GM12892 (cell line): Measurements from ENCODE around the gene OR52M1.

ENCODE experiments used
- DNase-seq: peaks from one replicate; pipeline ENCODE4 v3.0.0; 2011; ENCODE audit not compliant: insufficient read length
- FAIRE-seq: peaks from 2 replicates; lab custom pipeline; 2011; peaks lifted over from hg19 to GRCh38; lab: Jason Lieb, UNC
- POLR2A ChIP-seq: IDR thresholded peaks from 2 replicates; pipeline ENCODE4 v1.6.1; 2011; ENCODE audit warnings: low read depth, low read length, control low read depth
- POLR2AphosphoS5 ChIP-seq: IDR thresholded peaks from 2 replicates; pipeline ENCODE4 v1.6.1; 2011; ENCODE audit warnings: low read depth, low read length, control low read depth
- TAF1 ChIP-seq: IDR thresholded peaks from 2 replicates; pipeline ENCODE4 v1.6.1; 2011; ENCODE audit warnings: low read depth, mild to moderate bottlenecking, control low read depth, low read length, borderline replicate concordance

Gene OR52M1

DNA sequence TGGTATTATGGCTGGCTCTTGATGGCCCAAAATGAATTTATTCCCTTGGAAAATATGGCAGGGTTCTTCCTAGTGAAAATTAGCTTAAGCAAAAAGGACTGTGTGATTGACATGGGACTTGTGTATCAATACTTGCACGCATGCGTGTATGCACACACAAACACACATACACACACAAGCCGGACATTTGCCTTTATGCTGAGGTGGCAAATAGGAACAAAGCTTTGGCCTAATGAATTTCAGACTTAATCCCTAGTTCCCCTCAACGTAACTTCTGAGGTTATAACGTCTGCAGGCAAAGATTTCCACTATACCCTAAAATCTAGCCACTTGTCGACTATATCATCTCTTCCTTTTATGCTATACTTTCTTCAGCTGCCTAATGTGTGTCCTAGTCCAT is 33.6 kb downstream of the OR52M1 start:
- TF ChIP-seq POLR2A, result no peak
- TF ChIP-seq POLR2AphosphoS5, result no peak
- TF ChIP-seq TAF1, result no peak
- FAIRE-seq (no peak), DNase-seq (no peak)

GRCh38 chr11:4580124-4580523 is 35.1 kb downstream of the OR52M1 start:
- no peak for DNase-seq
- no peak for TF ChIP-seq POLR2AphosphoS5
- no peak for TF ChIP-seq TAF1
- TF ChIP-seq POLR2A, result no peak
- FAIRE-seq, result no peak

DNA sequence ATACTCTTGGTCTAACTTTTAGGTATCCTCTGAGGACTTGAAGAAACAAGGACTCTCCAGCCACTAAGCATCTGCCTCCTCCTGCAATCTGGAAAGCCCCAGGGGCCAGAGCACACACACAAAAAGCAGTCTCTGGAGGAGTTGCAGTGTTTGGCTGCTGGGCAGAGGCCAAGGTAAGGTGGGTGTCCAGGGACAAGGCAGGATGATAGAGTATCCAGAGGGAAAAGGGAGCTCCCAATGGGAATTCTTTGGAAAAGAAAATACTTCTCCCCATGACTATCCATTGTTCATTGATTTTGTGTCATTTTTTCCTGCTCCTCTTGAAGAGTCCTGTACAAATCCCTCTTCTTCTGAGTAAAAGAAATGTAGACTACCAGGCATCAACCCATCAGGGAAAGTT is 36.5 kb downstream of the OR52M1 start, which contains the start of gene OR52I2:
Gene OR52I2, plus strand, starts transcription at position 301 of the 400 bp plus-strand sequence.
- TF ChIP-seq TAF1 (no peak), POLR2A (no peak), POLR2AphosphoS5 (no peak)
- DNase-seq (no peak), FAIRE-seq (no peak)

DNA sequence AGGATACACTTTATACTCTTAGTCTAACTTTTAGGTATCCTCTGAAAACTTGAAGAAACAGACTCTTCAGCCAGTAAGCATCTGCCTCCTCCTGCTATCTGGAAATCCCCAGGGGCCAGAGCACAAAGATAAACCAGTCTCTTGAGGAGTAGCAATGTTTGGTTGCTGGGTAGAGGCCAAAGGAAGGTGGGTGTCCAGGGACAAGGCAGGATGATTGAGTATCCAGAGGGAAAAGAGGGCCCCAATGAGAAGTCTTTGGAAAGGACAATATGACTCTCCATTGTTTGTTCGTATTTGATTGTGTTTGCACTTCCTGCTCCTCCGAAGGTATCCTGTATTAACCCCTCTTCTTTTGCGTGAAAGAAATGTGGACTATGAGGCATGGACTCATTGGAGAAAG is 44.0 kb downstream of the OR52M1 start:
- no peak for DNase-seq
- no peak for FAIRE-seq
- TF ChIP-seq POLR2A (no peak), TAF1 (no peak), POLR2AphosphoS5 (no peak)

DNA sequence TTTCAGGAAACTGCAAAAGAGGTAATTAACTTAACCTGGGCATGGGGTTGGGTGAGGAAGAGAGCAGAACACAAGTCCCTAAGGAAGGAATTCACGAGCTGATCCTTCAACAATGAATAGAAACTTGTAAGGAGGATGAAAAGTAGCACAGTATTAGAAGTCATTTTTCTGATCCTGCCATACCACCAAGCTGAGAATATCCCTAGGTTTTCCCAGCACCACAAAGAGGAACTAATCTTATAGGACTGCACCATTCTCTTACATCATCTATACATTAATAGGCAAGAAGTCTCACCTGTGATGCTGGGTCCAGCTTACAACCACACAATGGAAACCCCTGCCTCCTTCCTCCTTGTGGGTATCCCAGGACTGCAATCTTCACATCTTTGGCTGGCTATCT is 48.7 kb downstream of the OR52M1 start, which contains the start of gene OR52I1:
Gene OR52I1, plus strand, starts transcription at position 301 of the 400 bp plus-strand sequence. Its CDS starts 0 bp downstream, at position 301.
- DNase-seq (no peak), FAIRE-seq (peak; percentile 27)
- TF ChIP-seq POLR2A, result no peak
- no peak for TF ChIP-seq POLR2AphosphoS5
- TF ChIP-seq TAF1, result no peak
